Activated T-helper 2 cell treated with anti-CD3 and anti-CD28 coated beads, Interferon-gamma antibody, Interleukin-2, Interleukin-4, amounts not matched to agents 10 μg/mL and 5 μg/mL and 100 μg/mL, durations not matched to agents 14 hours and 24 hours and 36 hours (primary cell): Measurements from ENCODE around the gene WDR7. TPM values are rescaled to one million over a fixed set of nuclear protein-coding genes. Genes with fewer than 3 reads are reported as not detected.

ENCODE experiments used
- DNase-seq: peaks from one replicate; pipeline ENCODE4 v3.0.0; 2021; ENCODE audit warnings: low spot score
- H3K27ac Mint-ChIP-seq: one replicate; pipeline ENCODE4 v1.8.0; 2021; ENCODE audit warnings: mixed read lengths
- H3K27me3 Mint-ChIP-seq: one replicate; pipeline ENCODE4 v1.8.0; 2021; ENCODE audit warnings: low read depth, mixed read lengths
- H3K36me3 Mint-ChIP-seq: one replicate; pipeline ENCODE4 v1.8.0; 2021; ENCODE audit warnings: low read depth, mixed read lengths
- H3K4me1 Mint-ChIP-seq: one replicate; pipeline ENCODE4 v1.8.0; 2021; ENCODE audit warnings: low read depth, mixed read lengths
- H3K4me3 Mint-ChIP-seq: one replicate; pipeline ENCODE4 v1.8.0; 2021; ENCODE audit warnings: low read depth, mild to moderate bottlenecking, moderate library complexity, mixed read lengths
- H3K9me3 Mint-ChIP-seq: one replicate; pipeline ENCODE4 v1.8.0; 2021; ENCODE audit warnings: mixed read lengths
- intact Hi-C: fragments of 100-400 bp; cut with micrococcal nuclease; formaldehyde crosslinking; loops from one replicate; pipeline ENCODE4 v1.15.1; 2023
- total RNA-seq: library from RNA; stranded (reverse); gene quantifications from 2 replicates; pipeline ENCODE4 v1.2.3, GENCODE V29; 2022

WDR7 gene
- total RNA-seq, 1 donor from 2014 or later, result 27.1 TPM

DNA sequence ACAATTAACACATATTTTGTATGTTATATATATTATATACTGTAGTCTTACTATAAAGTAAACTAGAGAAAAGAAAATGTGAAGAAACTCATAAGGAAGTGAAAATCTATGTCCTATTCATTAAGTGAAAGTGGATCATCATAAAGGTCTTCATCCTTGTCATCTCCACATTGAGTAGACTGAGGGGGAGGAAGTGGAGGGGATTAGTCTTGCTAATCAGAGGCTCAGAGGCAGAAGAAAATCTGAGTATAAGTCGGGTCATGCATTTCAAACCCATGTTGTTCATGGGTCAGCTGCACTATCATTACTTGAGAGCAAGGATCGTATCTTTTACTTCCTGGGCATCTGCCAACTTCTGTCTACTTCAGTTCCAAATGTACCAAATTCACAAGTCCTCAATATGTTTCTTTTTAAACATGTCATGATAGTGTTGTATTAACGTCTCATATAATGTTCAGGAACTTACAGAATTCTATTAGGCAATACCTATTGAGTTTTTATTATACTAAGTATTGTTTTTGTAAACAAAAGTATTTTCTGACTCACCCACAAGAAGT, 286.8 kb downstream of the WDR7 start:
- H3K4me3 Mint-ChIP-seq, result no peak overlapping the region
- intact Hi-C loops, result no loop called here
- no peaks in the 10 kb centered on the region for H3K36me3 Mint-ChIP-seq
- H3K27me3 Mint-ChIP-seq, result no peaks in the 10 kb centered on the region
- H3K9me3 Mint-ChIP-seq, result no peaks in the 10 kb centered on the region
- peaks cover 4% of the 10 kb centered on the region for H3K4me1 Mint-ChIP-seq
- no peak overlapping the region for H3K27ac Mint-ChIP-seq
- no peak for DNase-seq

- H3K9me3 Mint-ChIP-seq, result no peaks in the 10 kb centered on the region
Observed at GRCh38 chr18:56945171-56946083, 294.3 kb downstream of the WDR7 start.

GRCh38 chr18:56947236-56947635, 296.1 kb downstream of the WDR7 start:
- Mint-ChIP-seq H3K27me3 (no peaks in the 10 kb centered on the region), H3K36me3 (no peaks in the 10 kb centered on the region), H3K4me1 (no peaks in the 10 kb centered on the region), H3K9me3 (no peaks in the 10 kb centered on the region), H3K4me3 (no peak overlapping the region), H3K27ac (no peak overlapping the region)
- intact Hi-C loops, result no loop called here
- no peak for DNase-seq

More at GRCh38 chr18:56945171-56946083, 294.3 kb downstream of the WDR7 start:
- no peak for DNase-seq
- Mint-ChIP-seq H3K4me1 (no peaks in the 10 kb centered on the region), H3K36me3 (no peaks in the 10 kb centered on the region), H3K27ac (no peak overlapping the region), H3K27me3 (no peaks in the 10 kb centered on the region), H3K4me3 (no peak overlapping the region)
- intact Hi-C loops, result no loop called here

DNA sequence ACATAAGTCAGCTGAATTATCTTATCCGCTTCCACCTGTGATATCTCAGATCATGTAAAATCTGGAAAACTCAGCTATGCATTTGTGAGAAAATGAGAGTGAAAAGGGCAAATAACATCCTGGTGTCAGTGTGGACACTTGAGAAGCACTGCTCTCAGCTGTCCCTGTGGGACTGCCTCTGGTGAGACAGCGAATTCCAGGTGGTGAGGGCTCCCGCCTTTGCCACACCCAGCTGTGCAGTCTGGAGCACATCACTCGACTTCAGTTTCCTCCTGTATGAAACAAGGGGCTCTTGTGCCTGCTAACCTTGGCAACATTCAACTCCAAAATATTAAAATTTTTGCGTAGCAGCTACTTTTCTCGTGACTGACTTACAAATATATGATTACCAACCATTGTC, 300.9 kb downstream of the WDR7 start:
- no peak for DNase-seq
- Mint-ChIP-seq H3K4me3 (no peak overlapping the region), H3K9me3 (no peaks in the 10 kb centered on the region), H3K27ac (no peak overlapping the region), H3K36me3 (no peaks in the 10 kb centered on the region), H3K27me3 (no peaks in the 10 kb centered on the region), H3K4me1 (no peaks in the 10 kb centered on the region)
- intact Hi-C loops, result no loop called here

DNA sequence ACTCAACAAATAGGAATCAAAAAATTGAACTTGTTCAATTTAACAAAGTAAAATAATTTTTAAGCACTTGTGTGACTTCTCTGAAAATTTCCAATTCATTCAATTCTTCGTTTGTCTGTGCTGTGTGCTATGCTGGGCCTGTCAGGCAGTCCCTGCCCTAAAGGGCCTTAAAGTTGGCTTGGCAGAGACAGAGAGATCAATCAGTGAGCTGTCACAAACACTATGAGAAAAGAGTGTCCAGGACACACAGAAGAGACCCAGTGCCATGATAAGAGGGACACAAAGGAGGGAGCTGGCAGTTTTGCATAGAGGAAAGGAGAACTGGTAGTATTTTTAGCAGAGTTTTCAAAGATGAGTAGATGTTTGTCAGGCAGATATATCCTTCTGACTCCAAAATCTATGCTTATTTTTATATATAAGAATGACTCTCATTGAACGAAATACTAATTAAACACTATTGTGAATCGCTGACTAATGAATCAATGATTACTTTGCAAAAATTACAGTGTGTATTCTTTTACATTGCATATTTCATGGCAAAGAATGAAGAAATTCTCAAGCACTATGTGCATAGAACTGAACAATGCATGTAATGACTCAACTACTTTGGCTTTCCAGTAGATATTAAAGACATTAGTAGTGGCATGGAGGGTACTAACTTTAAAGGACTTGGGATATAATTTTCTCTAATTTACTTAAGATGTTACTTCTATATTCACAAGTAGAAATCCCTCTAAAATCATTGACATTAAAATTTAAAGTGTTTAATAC, 302.5 kb downstream of the WDR7 start:
- no peaks in the 10 kb centered on the region for H3K27me3 Mint-ChIP-seq
- intact Hi-C loops, result no loop called here
- H3K27ac Mint-ChIP-seq, result no peak overlapping the region
- H3K4me3 Mint-ChIP-seq, result no peak overlapping the region
- no peak for DNase-seq
- H3K4me1 Mint-ChIP-seq, result no peaks in the 10 kb centered on the region
- H3K9me3 Mint-ChIP-seq, result no peaks in the 10 kb centered on the region
- H3K36me3 Mint-ChIP-seq, result no peaks in the 10 kb centered on the region

GRCh38 chr18:56955490-56955889, 304.3 kb downstream of the WDR7 start:
- Mint-ChIP-seq H3K36me3 (no peaks in the 10 kb centered on the region), H3K9me3 (no peaks in the 10 kb centered on the region), H3K4me1 (no peaks in the 10 kb centered on the region), H3K27me3 (no peaks in the 10 kb centered on the region), H3K27ac (no peak overlapping the region), H3K4me3 (no peak overlapping the region)
- intact Hi-C loops, result no loop called here
- DNase-seq, result no peak

- H3K27me3 Mint-ChIP-seq, result no peaks in the 10 kb centered on the region
- intact Hi-C loops, result no loop called here
- no peak overlapping the region for H3K27ac Mint-ChIP-seq
- no peaks in the 10 kb centered on the region for H3K9me3 Mint-ChIP-seq
- H3K4me3 Mint-ChIP-seq, result no peak overlapping the region
- H3K4me1 Mint-ChIP-seq, result no peaks in the 10 kb centered on the region
- peaks cover 3% of the 10 kb centered on the region for H3K36me3 Mint-ChIP-seq
- DNase-seq, result no peak
Observed at GRCh38 chr18:56959120-56959519, 308.0 kb downstream of the WDR7 start.

DNA sequence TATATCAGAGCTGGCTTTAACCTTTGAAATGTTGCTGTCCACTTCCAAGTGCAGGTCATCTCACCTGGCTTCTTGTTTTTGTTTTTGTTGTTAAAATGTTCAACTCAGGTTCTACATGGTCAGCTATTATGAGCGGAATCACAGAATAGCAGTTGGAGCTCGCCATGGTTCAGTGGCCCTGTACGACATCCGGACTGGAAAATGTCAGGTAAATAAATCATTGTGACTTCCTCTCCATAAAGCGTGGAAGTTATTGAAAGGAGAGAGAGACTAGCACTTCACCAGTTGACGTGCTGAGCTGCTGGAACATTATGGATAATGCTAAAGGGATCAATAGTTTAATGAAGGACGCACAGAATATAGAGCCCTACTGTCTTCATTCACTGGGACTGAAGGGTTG, 311.2 kb downstream of the WDR7 start:
- H3K4me1 Mint-ChIP-seq, result no peaks in the 10 kb centered on the region
- no peaks in the 10 kb centered on the region for H3K27me3 Mint-ChIP-seq
- intact Hi-C loops, result no loop called here
- no peak overlapping the region for H3K4me3 Mint-ChIP-seq
- DNase-seq, result no peak
- H3K27ac Mint-ChIP-seq, result no peak overlapping the region
- peaks cover 9% of the 10 kb centered on the region for H3K36me3 Mint-ChIP-seq
- H3K9me3 Mint-ChIP-seq, result no peaks in the 10 kb centered on the region

GRCh38 chr18:56967035-56967434, 315.9 kb downstream of the WDR7 start:
- H3K4me3 Mint-ChIP-seq, result no peak overlapping the region
- no peak overlapping the region for H3K27ac Mint-ChIP-seq
- H3K36me3 Mint-ChIP-seq, result peaks cover 9% of the 10 kb centered on the region
- H3K4me1 Mint-ChIP-seq, result no peaks in the 10 kb centered on the region
- no peaks in the 10 kb centered on the region for H3K27me3 Mint-ChIP-seq
- H3K9me3 Mint-ChIP-seq, result no peaks in the 10 kb centered on the region
- intact Hi-C loops, result no loop called here
- DNase-seq, result no peak

- no peak overlapping the region for H3K27ac Mint-ChIP-seq
- intact Hi-C loops, result no loop called here
Observed at GRCh38 chr18:56973487-56973886, 322.3 kb downstream of the WDR7 start.

GRCh38 chr18:56974141-56974540, 323.0 kb downstream of the WDR7 start:
- no peak for DNase-seq
- Mint-ChIP-seq H3K36me3 (peaks cover 2% of the 10 kb centered on the region), H3K9me3 (no peaks in the 10 kb centered on the region), H3K27me3 (no peaks in the 10 kb centered on the region), H3K4me3 (no peak overlapping the region), H3K27ac (no peak overlapping the region), H3K4me1 (no peaks in the 10 kb centered on the region)
- intact Hi-C loops, result no loop called here

More at GRCh38 chr18:56973487-56973886, 322.3 kb downstream of the WDR7 start:
- DNase-seq, result no peak
- H3K36me3 Mint-ChIP-seq, result peaks cover 2% of the 10 kb centered on the region
- H3K4me3 Mint-ChIP-seq, result no peak overlapping the region
- H3K4me1 Mint-ChIP-seq, result no peaks in the 10 kb centered on the region
- no peaks in the 10 kb centered on the region for H3K9me3 Mint-ChIP-seq
- H3K27me3 Mint-ChIP-seq, result no peaks in the 10 kb centered on the region

DNA sequence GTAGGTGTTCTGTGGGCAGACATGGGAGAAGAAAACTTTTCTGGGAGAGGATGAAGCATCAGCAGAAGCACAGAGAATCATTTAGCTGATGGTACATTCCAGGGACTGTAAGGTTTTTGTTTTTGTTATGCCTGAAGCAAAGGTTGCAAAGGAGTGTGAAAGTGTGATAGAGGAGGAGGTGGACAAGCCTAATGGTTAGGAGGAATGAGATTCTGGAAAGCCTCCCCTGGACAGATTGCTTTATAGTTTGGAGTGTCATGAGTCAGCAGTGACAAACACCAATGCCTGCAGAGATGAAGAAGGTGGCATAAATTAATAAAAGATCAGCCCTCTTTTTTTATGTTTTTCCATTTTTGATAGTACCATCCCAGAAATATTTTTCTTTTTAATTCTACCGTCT, 324.1 kb downstream of the WDR7 start:
- Mint-ChIP-seq H3K27me3 (no peaks in the 10 kb centered on the region), H3K27ac (no peak overlapping the region), H3K4me1 (no peaks in the 10 kb centered on the region), H3K4me3 (no peak overlapping the region), H3K9me3 (no peaks in the 10 kb centered on the region), H3K36me3 (peaks cover 2% of the 10 kb centered on the region)
- intact Hi-C loops, result no loop called here
- DNase-seq, result no peak

DNA sequence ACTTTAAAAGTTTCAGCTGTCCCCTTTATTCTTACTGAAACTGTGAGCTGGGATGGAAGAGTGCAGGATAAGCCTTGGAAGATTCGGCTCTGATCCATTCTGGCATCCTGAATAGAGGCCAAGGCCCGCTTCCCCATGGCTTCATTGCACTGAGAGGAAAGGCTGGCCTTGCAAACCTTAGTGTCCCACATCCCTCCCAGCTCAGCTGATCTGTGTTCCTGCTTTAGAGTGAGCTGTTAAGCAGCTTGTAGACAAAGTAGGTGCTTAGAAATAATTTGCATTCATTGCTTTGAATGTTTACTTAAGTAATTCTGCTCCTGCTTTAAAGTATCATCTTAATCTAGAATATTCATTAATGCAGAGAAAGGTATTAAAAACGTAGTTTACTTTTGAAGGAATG, 326.1 kb downstream of the WDR7 start:
- intact Hi-C loops, result no loop called here
- Mint-ChIP-seq H3K9me3 (no peaks in the 10 kb centered on the region), H3K4me3 (no peak overlapping the region), H3K36me3 (peaks cover 2% of the 10 kb centered on the region), H3K27me3 (no peaks in the 10 kb centered on the region), H3K4me1 (no peaks in the 10 kb centered on the region), H3K27ac (no peak overlapping the region)
- no peak for DNase-seq
